Peyer's patch (tissue), 4 donors: ENCODE results near the gene BRD1.

Experiments
- CTCF ChIP-seq, 6 experiments: fragments of 450-650 bp in 4 of 6; fragments of 200-600 bp in 2 of 6; sonication (generic) in 1 of 6; IDR thresholded peaks; one replicate each; pipeline ENCODE4 v1.5.1; 2017 to 2019; ENCODE audit warnings: antibody characterized with exemption in 6 of 6, mild to moderate bottlenecking in 3 of 6, moderate library complexity in 1 of 6
- POLR2A ChIP-seq, 2 donors: fragments of 450-650 bp; IDR thresholded peaks; one replicate each; pipeline ENCODE4 v1.5.1; 2017; ENCODE audit warnings: antibody characterized with exemption in 2 of 2, mild to moderate bottlenecking in 2 of 2, moderate library complexity in 2 of 2

GRCh38 chr22:49833340-49834007 is 5.8 kb upstream of the BRD1 start:
- TF ChIP-seq POLR2A (IDR thresholded peaks at IDR 0.05) (no peak), CTCF (IDR thresholded peaks at IDR 0.05) (no peak)
